ENCODE results near the gene NRXN3. TPM values are rescaled to one million over a fixed set of nuclear protein-coding genes. Genes with fewer than 3 reads are reported as not detected.

NRXN3 gene
- total RNA-seq, 1 donor from 2014 or later: under 0.01 TPM

DNA sequence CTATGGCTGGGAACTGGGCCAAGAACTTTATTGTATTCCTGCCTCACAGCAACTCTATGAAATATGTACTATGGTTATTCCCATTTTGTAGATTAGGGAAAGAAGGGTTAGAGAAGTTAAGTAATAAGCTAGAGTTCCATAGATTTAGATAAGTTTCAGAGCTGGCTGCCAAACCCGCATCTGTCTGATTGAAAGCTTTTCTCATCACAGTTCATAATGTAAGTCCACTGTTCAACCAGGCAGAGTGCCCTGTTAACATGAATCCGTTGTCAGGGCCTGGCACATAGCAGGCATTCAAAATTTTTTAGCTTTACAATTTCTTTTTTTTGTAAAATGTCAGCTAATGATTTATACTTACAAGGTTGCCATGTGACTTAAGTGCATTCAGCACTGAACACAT is 467.3 kb downstream of the NRXN3 start:
- no peak for DNase-seq (ENCODE audit: low read depth in 2 of 2)

DNA sequence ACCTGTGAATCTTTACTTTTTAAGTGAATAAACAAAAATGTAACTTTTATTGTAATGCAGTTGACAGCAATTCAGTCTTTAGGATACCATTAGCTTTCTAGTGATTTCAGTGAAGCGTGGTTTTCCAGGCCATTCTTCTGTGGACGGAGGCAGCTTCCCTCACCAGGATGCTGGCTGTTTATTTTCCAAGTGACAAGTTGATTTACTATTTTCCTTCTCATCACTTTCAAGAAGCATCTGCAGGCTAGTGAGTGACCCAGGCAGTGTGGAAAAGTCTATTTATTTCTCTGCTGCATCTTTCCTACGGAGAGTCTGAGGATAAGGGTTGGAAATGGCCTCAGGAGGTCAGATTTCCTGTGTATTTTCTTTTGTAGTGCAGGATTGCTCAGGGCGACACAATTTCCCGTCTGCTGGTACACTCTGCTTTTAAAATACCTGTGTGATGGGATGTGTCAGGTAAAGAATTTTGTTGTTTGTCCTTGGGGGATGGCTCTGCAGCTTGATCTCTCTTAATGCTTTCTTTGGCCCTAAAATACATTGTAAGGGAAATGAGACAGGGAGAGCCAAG is 467.8 kb downstream of the NRXN3 start:
- no peak for DNase-seq (ENCODE audit: low read depth in 2 of 2)

DNA sequence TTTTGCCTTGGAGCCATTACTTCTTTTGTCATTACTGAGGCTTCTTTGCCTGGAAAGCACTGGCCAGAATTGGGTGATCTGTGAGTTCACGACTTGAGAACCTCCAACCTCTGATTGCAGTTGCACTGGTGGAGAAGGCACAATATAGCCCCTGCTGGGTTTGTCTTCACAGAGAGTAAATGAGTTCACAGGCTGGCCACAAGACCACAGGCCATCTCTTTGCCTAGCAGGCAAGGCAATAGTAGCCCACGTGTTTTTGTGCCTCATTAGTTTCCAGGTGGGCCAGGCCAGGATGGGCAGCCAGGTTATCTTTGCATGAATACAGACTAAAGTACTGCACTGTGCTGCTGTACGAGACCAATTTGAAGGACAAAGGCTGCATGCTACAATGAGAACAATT is 468.8 kb downstream of the NRXN3 start:
- no peak for DNase-seq (ENCODE audit: low read depth in 2 of 2)

DNA sequence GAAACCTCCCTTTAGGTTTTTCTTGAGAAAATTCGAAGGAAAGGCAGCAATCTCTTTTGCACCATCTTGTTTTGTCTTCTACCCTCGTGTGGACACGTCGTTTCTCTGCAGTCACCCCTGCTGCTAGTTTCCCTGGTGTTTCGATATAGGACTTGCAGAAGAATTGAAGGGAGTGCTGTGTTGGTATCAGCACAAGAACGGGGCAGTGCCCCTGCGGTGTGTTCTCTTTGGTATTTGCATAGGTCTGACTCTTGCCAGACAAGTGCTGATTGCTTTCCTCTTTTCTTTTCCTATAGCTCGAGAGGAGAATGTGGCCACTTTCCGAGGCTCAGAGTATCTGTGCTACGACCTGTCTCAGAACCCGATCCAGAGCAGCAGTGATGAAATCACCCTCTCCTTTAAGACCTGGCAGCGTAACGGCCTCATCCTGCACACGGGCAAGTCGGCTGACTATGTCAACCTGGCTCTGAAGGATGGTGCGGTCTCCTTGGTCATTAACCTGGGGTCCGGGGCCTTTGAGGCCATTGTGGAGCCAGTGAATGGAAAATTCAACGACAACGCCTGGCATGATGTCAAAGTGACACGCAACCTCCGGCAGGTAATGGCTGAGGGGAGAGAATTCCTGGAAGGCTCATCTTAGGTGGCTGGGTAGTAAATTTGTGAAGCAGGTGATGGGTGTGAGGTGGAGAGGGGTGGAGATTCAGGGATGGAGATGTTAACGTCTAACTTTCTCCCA is 474.8 kb downstream of the NRXN3 start:
- DNase-seq (ENCODE audit: low read depth in 2 of 2): no peak

DNA sequence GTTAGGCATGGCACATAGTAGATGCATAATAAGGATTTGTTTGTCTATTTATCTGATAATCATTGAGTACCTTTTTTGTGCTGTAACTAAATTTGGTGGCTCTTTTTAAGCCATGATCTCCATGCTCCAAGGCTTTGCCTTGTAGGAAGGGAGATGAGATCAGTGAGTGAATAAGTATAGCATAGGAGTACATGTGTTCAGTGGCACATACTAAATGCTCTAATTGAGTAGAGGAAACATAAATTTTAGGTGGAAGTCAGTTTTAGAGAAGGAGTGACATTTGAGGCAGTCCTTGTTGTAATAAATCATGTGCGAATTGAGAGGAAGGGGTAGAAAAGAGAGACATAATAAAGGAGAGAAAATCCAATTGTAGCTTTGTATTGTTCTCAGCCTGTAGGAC is 482.6 kb downstream of the NRXN3 start:
- no peak for DNase-seq (ENCODE audit: low read depth in 2 of 2)

DNA sequence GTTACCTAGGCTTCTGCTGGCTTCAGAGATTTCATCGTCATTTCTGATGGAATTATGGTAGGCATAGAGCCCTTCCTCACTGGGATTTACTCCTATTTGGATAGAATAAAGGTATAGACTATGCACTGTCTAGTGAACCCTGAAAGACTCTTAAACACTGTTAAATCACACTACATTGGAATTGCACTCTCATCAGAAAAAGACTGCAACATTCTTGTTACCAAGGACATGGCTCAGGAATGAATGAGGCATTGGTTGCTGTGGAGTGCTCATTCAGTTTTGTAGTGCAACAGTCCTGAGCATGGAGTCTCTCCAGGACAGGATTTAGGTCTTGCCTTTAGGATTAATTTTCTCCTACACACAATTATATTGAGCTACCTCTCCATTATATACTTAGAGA is 483.0 kb downstream of the NRXN3 start:
- no peak for DNase-seq (ENCODE audit: low read depth in 2 of 2)

DNA sequence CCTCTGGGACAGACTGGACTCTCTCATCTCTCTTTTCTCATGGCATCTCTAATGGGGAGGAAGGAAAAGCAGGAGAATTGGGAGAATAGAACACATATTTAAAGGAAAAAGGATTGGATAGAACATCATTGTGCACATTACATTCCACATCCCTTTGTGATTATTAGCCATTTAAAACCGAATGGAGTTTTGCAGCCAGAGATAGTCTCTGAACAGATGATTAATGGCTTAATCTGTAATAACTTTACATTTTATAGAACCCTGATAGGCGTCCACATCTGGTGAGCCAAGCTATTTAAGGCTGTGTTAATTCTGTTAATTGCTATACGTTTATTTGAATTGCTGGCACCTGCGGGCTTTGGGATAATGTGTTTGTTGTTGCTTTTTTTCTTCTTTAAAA is 487.3 kb downstream of the NRXN3 start:
- no peak for DNase-seq (ENCODE audit: low read depth in 2 of 2)

DNA sequence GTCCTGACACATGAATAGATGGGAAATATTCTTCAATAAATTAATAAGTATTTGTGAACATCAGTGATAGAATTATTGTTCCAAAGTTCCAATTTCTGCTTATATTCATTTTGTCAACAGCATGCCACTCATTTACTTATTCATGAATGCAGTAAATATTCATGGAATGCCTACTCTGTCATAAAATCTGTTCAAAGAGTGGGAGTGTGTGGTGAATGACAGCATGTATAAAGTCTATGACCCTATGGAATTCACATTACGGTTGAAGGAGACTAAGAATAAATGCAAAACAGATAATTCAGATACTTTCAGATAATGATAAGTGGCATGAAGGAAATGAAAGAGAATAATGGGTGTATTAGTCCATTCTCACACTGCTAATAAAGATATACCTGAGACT is 494.7 kb downstream of the NRXN3 start:
- DNase-seq (ENCODE audit: low read depth in 2 of 2): no peak

DNA sequence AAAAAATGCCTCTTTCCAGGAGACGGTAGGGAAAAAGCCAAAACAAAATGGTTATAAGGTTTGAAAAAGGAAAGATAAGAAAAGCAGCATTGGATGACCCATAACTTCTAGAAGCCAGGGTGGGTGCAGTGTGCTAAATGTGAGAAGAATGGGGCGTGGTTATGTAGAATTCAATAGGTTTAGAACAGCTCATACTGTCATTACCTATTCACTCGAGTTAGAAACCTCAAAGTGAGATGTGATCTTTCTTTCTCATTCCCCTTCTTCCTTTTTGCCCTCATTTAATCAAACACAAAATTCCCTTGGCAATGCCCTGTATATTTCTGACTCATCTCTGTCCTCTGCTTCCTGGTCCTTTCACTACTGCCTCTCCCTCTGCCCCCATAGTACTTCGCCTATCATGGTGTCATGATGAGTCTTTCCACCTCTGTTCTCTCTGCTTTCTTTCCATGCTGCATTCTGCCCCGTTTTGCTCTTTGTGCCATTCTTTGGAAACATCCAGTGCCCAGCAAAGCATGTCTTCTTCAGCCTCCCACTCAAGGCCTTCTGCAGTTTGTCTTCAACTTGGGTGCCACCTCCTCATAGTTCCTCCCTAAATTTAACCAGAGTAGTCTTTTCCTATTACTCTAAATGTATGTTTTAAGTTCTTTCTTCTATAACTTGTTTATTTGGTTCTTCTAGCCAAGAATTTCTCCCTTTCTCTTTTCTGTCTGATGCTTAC is 496.3 kb downstream of the NRXN3 start:
- DNase-seq (ENCODE audit: low read depth in 2 of 2): no peak

DNA sequence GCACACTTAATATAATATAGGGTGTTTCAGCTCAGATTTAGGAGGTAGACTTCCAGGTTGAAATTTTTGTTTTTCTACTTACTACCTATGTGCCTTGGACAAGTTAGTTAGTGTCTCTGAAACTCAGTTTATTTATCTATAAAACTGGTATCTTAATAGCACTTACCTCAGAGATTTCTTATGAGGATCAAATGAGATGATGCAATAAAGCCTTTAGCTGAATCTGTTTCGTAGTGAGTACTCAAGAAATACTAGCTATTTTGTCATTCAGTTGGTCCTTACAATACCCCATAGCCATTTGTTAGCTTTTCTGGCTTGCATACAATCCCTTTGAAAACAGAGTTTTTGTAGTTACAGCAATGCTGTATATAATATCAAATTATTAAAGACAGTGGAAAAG is 497.0 kb downstream of the NRXN3 start:
- no peak for DNase-seq (ENCODE audit: low read depth in 2 of 2)

DNA sequence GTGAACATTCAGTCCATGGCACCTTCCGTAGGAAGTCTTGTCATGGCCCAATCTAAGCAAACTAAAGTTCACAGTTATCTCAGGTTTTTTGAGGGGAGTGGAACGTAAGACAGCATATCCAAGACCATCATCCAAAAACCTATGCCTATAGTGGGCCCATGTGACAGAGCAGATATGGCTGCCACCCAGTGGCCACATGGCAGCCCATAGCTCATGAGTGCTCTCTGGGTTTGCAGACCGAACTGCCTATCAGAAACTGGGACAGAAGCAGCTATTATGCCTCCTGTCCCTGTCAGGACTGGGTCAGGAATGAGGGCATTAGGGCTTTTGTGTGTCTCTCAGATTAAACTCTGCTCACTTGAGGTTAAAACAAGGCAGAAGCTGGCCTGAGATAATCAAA is 503.7 kb downstream of the NRXN3 start:
- DNase-seq (ENCODE audit: low read depth in 2 of 2): no peak

DNA sequence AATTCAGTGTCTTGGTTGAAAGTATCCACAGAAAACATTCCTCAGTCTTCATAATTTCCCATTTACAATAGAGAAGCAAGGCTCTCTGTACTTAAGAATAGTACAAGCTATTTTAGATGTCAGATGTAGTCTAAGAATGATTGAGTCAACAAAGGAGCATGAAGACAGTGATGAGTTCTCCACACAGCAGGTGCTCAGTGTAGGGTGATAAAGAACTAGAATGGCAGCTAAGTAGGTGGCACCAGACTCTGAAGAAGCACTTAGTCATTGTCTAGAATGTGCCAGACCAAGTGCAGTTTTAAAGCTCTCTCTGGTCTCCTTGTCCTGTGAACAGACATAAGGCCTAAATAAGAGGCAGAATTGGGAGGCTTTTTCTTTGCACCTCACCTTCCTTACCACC is 504.6 kb downstream of the NRXN3 start:
- DNase-seq (ENCODE audit: low read depth in 2 of 2): no peak

DNA sequence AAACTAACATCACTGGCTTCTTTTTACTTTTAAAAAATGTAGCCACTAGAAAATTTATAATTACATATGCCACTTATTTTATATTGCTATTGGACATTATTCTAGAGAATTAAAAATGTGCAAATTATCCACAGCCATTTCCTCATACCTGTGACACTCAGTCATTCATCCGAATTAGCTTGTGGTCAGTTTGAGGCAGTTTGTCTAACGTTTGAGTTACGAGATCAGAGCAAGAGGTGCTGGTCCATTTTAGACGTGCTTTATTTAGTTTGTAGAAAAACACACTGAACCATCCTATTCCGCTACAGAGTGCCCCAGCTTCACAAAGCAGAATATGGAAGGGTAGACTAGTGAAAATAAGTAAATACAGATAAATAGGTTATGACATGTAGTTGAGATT is 513.0 kb downstream of the NRXN3 start:
- DNase-seq (ENCODE audit: low read depth in 2 of 2): no peak

DNA sequence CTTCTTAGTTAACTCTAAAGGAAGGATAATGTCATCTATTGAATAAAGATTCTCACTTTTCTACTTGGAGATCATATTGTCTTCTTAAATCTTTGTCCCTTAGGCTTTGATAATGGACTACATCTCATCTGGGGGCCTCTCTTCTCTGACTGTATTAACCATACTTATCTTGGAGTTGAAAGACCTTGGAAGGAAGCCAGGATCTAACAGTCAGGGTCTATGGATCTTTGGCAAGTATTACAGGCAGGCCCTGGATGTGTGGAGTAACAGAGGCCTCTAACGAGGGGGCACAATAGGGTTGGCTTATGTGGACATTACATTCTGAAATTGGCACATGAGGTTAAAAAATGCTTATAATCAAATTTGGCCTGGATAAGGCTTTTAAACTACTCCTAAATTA is 513.8 kb downstream of the NRXN3 start:
- DNase-seq (ENCODE audit: low read depth in 2 of 2): no peak

DNA sequence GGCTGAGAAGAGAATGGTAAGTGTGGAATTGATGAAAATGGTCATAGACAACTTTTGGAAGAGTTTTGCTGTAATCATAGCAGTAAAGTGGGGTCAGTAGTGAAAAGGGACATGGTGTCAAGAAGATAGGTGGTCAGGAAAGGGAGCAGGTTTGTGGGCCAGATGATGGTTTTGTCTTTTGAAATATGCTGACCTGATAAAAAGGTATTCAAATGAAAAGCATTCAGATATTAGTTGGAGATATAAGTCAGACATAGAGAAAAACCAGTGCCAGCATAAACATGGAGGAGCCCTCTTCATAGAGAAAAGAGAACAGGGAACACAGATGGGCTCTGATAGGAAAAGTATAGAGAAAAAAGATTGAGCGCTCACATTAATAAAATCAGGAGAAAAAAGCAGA is 518.3 kb downstream of the NRXN3 start:
- no peak for DNase-seq (ENCODE audit: low read depth in 2 of 2)

DNA sequence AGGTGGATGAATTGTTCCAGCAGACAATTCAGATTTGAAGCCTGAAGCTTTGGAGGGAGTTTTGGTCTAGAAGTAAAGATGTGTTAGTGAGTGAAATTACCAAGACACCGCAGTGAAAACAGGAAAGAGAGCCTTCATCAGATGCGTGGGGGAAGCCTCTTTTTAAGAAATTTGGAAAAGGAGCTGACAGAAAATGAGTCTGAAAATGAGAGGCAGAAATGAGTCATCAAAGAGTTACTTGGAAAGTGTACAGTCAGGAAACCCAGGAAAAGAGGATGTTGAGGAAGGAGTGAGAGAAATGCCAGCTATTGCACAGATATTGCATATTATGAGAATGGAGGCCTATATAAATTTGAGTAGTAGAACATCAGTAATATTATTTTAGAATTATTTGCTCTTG is 520.7 kb downstream of the NRXN3 start:
- no peak for DNase-seq (ENCODE audit: low read depth in 2 of 2)

DNA sequence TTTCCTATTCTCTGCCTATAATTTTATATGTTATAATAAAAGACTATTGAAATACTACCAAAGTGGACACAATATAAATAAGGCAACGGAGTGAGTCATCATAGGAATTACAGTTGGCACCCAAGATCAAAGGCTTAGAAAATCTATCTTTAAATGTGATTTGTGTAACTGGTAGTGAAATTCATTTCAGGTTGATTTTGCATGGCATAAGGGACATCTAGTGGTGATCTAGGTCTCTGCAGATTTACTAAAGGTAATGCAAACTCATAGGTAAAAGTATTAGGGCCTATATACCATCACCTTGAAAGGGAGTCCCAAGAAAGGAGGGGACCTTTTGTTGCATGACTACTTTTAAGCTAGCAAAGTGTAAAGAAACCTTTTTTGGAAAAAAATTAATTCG is 527.2 kb downstream of the NRXN3 start:
- peak in 1 of 2 donors; percentile 33 for DNase-seq (ENCODE audit: low read depth in 2 of 2)

DNA sequence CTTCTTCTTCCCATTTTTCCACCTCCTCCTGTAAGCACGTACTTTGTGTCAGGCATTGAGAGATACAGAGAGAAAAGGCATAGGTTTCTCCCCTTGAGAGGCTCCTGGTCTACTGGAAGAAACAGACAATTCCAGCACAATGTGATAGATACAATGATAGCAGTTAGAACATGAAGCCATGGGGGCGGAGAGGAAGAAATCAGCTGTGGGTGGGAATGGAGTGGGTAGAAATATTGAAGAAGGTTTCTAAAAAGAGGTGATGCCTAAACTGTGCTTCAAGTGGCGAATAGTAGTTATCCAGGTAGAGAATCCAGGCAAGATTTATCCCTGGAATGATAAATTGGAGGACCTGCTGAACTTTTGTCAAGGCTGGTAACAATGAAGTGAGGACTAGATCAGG is 528.8 kb downstream of the NRXN3 start:
- no peak for DNase-seq (ENCODE audit: low read depth in 2 of 2)

DNA sequence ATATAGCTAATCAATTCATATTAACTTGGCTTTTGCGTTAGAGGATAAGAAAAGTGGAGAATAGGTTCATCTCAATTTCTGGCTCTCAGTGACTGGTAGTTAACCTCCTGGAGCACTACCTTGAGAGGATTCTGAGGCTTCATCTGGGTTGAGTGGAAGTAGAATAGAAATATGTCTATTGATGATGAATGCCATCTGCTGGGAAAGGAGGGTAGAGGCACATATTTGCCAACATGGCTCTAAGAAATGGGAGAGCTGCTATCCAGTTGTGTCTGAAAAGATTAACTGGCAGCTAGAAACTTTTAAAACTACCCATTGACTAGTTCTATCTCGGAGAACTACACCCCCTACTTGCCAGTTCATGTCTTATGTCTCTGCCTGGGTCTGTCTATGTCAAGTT is 530.1 kb downstream of the NRXN3 start:
- peak in 1 of 2 donors; percentile 1 for DNase-seq (ENCODE audit: low read depth in 2 of 2)

DNA sequence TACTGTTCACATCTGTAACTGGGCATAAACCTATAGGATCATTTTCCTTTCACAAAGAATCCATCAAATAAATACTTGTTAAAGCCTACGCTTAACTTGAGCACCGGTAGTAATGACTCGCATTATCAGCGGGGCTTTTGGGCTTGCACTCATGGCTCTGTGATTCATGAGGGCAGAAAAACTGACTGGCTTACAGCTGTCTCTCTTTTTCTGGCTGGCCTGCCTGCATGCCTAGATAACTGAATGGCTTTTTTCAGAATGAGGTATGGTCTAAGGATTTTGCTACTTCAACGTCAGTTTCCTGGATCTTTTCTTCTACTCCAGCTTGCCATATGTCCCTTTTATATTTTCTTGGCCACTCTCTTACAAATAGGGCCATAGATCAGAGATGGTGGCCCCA is 531.1 kb downstream of the NRXN3 start:
- DNase-seq (ENCODE audit: low read depth in 2 of 2): no peak

DNA sequence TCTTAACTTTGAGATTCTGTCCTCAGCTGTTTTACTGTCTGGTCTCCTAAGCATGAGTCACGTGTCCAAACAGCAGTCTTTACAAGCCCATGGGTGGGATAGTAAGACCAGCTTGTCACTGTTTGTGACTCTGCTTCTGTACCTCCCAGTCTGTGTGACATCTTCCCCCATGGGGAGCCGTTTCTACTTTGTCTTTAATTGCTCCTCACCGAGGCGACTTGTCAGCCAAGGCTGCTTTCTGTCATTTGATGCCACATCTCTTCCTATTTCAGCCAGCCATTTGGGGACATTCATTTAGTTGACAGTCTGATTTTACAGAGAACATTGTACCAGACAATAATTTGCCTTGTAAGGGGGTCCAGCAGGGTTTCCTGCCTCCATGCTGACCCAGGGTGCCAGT is 534.8 kb downstream of the NRXN3 start:
- DNase-seq (ENCODE audit: low read depth in 2 of 2): no peak

DNA sequence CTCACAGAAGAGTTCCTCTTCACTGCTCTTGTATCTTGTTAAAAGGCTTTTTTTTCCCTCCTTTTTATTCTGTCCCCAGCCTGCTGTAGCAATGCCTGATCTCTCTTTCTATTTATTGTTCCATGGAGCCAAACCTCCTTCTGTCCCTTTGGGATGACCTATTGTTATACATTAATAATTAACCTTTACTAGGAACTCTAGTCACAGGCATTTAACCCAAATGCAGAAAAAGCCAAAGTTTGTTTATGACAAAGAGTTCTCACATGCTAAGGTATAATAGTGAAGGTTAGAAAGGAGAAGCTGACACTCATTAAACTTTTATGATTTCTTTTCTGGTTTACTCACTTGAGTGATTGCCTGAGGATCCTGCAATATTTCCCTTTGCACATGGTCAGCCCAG is 535.8 kb downstream of the NRXN3 start:
- no peak for DNase-seq (ENCODE audit: low read depth in 2 of 2)

All from dermis microvascular lymphatic vessel endothelial cell (primary cell).